Endothelial cell of umbilical vein (primary cell): Measurements from ENCODE around the gene RBM28.

Source experiments
- POLR2AphosphoS5 ChIP-seq: IDR thresholded peaks from 2 replicates; pipeline ENCODE4 v1.6.1; 2012; ENCODE audit warnings: low read depth, mild to moderate bottlenecking, control low read depth, low read length, moderate library complexity; ENCODE audit not compliant: insufficient read depth
- TF ChIP-seq, protein P1 (sequence below), 2 donors: IDR thresholded peaks; 1 replicate in 1 of 2; 2 replicates in 1 of 2; pipeline ENCODE4 v1.5.1; 2011; ENCODE audit warnings: low read length in 2 of 2, mild to moderate bottlenecking in 2 of 2, moderate library complexity in 2 of 2, control low read depth in 1 of 2, inconsistent platforms in 1 of 2, low read depth in 1 of 2; ENCODE audit not compliant: insufficient read depth in 1 of 2; ENCODE audit errors: extremely low read depth in 1 of 2

DNA sequence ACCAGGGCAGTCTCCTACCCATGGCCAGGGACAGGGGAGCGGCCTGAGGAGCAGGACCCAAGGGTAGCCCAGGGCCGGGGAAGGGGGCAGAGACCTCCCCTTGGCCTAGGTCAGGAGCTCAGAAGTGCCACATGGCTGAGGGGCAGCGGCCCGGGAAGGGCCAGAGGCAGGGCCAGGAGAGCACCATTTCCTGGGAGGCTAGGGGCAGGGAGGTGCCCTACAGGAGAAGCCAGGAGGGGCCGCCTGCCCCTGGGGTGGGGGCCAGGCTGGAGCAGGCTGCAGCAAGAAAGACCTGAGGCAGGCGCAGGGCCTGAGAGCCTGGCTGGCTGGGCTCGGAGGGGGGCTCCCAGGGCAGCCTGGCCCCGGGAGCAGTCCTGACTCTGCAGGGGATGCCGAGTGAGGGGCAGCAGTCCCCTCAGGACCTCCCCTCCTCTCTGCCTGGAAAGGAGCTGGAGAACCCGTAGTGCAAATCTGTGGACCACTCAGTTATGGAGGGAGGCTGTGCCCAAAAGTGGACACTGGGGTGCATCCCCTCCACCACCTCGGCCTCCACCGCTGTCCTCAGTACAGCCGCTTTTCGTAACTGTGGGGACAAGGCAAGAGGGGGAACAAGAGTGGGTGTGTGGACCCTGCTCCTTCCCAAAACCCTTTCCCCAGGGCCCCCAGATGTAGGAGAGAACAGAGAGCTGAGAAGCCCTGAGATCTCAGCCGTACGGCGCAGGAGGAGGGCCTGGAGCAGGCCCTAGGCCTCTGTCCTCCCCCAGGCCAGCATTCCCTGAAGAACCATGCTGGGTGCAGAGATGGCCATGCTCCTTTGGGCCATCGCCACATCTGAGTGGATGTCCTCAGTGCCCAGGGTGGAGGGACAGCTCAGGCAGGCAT lies 49.0 kb upstream of the RBM28 start:
- TF ChIP-seq, protein P1, sequence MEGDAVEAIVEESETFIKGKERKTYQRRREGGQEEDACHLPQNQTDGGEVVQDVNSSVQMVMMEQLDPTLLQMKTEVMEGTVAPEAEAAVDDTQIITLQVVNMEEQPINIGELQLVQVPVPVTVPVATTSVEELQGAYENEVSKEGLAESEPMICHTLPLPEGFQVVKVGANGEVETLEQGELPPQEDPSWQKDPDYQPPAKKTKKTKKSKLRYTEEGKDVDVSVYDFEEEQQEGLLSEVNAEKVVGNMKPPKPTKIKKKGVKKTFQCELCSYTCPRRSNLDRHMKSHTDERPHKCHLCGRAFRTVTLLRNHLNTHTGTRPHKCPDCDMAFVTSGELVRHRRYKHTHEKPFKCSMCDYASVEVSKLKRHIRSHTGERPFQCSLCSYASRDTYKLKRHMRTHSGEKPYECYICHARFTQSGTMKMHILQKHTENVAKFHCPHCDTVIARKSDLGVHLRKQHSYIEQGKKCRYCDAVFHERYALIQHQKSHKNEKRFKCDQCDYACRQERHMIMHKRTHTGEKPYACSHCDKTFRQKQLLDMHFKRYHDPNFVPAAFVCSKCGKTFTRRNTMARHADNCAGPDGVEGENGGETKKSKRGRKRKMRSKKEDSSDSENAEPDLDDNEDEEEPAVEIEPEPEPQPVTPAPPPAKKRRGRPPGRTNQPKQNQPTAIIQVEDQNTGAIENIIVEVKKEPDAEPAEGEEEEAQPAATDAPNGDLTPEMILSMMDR (IDR thresholded peaks at IDR 0.05; ENCODE audit: extremely low read depth in 1 of 2, insufficient read depth in 1 of 2, low read depth in 1 of 2, low read length in 2 of 2) = no peak
- no peak for TF ChIP-seq POLR2AphosphoS5
